Lower leg skin (tissue), 3 donors: ENCODE results near the gene PTGIS.

ENCODE experiments used
- CTCF ChIP-seq, 3 donors: fragments of 450-650 bp; IDR thresholded peaks; one replicate each; pipeline ENCODE4 v1.5.1; 2016; ENCODE audit warnings: antibody characterized with exemption in 3 of 3, mild to moderate bottlenecking in 3 of 3, moderate library complexity in 2 of 3
- POLR2A ChIP-seq, 2 donors: fragments of 450-650 bp; IDR thresholded peaks; one replicate each; pipeline ENCODE4 v1.6.1; 2016 to 2017; ENCODE audit warnings: antibody characterized with exemption in 2 of 2, mild to moderate bottlenecking in 1 of 2, moderate library complexity in 1 of 2

- TF ChIP-seq CTCF (IDR thresholded peaks at IDR 0.05): no peak
- TF ChIP-seq POLR2A (IDR thresholded peaks at IDR 0.05): no peak
These were observed 84.8 kb downstream of the PTGIS start for GRCh38 chr20:49483018-49483695.
